MCF 10A (cell line): Measurements from ENCODE around the gene ITGB4. TPM values are rescaled to one million over a fixed set of nuclear protein-coding genes. Genes with fewer than 3 reads are reported as not detected.

Source experiments
- BruUV-seq: library from RNA; stranded (reverse); fragments of 400-500 nt; replicated peaks from 2 replicates; lab custom pipeline; 2021; lab: Mats Ljungman, UMichigan
- CTCF ChIA-PET: fragments of 300-600 bp; sonication (Branson Sonifier 250); formaldehyde crosslinking; extraction: SDS; loops from one replicate; lab custom pipeline; 2021; ENCODE audit warnings: antibody characterized with exemption, inconsistent platforms; lab: Yijun Ruan, JAX
- POLR2A ChIA-PET: fragments of 300-600, 350-650 bp; sonication (Branson Sonifier 250); formaldehyde crosslinking; extraction: SDS; loops from one replicate; lab custom pipeline; 2020; ENCODE audit warnings: antibody characterized with exemption, inconsistent platforms; lab: Yijun Ruan, JAX
- DNase-seq: peaks from one replicate; pipeline ENCODE4 v3.0.0-alpha.2; 2018; ENCODE audit not compliant: unreplicated experiment
- H3K27ac Mint-ChIP-seq: one replicate; pipeline ENCODE4 v1.8.0; 2022; ENCODE audit warnings: mild to moderate bottlenecking, low read depth, mixed read lengths; ENCODE audit not compliant: unreplicated experiment
- H3K27me3 Mint-ChIP-seq: one replicate; pipeline ENCODE4 v1.8.0; 2022; ENCODE audit warnings: mixed read lengths; ENCODE audit not compliant: insufficient read depth, unreplicated experiment
- H3K36me3 Mint-ChIP-seq: one replicate; pipeline ENCODE4 v1.8.0; 2022; ENCODE audit warnings: mild to moderate bottlenecking, moderate library complexity, mixed read lengths; ENCODE audit not compliant: insufficient read depth, unreplicated experiment
- H3K4me1 Mint-ChIP-seq: one replicate; pipeline ENCODE4 v1.8.0; 2022; ENCODE audit warnings: mixed read lengths; ENCODE audit not compliant: insufficient read depth, unreplicated experiment
- H3K4me3 Mint-ChIP-seq: one replicate; pipeline ENCODE4 v1.8.0; 2022; ENCODE audit warnings: mild to moderate bottlenecking, moderate library complexity, mixed read lengths; ENCODE audit not compliant: unreplicated experiment
- H3K9me3 Mint-ChIP-seq: one replicate; pipeline ENCODE4 v1.8.0; 2022; ENCODE audit warnings: mixed read lengths; ENCODE audit not compliant: unreplicated experiment
- intact Hi-C: fragments of 100-400 bp; cut with micrococcal nuclease; formaldehyde crosslinking; loops from 2 replicates; pipeline ENCODE4 v1.14.1; 2022
- total RNA-seq: library from RNA; stranded (reverse); gene quantifications from 2 replicates; pipeline ENCODE4 v1.2.3, GENCODE V29; 2022
- TF ChIP-seq, protein P1 (sequence below): fragments of 200-600 bp; IDR thresholded peaks from one replicate; pipeline ENCODE4 v1.8.0; 2022; ENCODE audit warnings: antibody characterized with exemption, mild to moderate bottlenecking; ENCODE audit not compliant: unreplicated experiment

ITGB4 gene
- total RNA-seq, 1 experiment from 2014 or later: 1,054 TPM

DNA sequence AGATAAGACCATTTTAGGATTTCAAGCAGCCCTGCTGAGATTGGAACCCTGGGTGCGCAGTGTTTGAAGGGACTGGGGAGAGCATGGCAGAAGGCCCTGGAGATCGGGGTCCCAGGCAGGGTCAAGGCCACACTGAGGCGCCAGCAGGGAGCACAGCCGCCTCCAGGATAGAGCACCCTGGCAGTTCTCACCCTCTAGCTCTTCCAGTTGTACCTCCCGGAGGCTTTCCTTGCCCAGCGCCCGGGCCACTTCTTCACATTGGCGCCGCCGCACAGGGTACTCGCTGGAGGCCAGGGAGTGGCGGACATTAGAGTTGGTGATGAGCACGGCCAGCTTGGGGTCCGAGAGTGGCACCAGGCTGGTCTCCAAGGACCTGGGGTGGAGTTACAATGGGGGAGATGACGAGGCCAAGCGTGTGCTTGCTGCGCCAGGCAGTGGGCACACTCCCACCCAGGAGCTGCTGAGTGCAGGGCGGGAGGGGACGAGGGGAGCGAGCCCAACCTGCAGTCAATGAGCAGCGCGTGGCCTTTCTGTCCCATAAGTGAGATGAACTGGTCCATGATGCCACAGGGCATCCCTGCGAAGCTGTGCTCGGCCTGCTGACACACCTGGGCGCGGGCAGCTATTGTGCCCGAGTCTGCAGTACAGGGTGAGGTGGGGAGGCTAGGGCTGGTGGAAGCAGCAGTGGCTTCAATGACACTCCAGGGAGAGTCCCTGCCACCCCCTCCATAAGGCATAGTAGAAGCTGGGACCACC lies 41.4 kb downstream of the ITGB4 start:
- Mint-ChIP-seq H3K36me3 (peaks cover 51% of the 10 kb centered on the region), H3K27me3 (no peaks in the 10 kb centered on the region), H3K27ac (no peak overlapping the region), H3K9me3 (no peaks in the 10 kb centered on the region), H3K4me1 (peaks cover 15% of the 10 kb centered on the region), H3K4me3 (peak overlapping the region; percentile 29)
- BruUV-seq: no TSS peak
- ChIA-PET POLR2A (interaction anchor here (0.7 to 8.0 kb wide), 15 partner anchors 9 to 113 kb away, joined by 3 to 153 read pairs (median 4); partner anchors contain the start of genes RECQL5, SAP30BP and UNK), CTCF (interaction anchor here (0.5 to 3.3 kb wide), 9 partner anchors 10 to 134 kb away, joined by 3 to 16 read pairs (median 5); partner anchors contain the start of gene TRIM65)
- TF ChIP-seq, protein P1, sequence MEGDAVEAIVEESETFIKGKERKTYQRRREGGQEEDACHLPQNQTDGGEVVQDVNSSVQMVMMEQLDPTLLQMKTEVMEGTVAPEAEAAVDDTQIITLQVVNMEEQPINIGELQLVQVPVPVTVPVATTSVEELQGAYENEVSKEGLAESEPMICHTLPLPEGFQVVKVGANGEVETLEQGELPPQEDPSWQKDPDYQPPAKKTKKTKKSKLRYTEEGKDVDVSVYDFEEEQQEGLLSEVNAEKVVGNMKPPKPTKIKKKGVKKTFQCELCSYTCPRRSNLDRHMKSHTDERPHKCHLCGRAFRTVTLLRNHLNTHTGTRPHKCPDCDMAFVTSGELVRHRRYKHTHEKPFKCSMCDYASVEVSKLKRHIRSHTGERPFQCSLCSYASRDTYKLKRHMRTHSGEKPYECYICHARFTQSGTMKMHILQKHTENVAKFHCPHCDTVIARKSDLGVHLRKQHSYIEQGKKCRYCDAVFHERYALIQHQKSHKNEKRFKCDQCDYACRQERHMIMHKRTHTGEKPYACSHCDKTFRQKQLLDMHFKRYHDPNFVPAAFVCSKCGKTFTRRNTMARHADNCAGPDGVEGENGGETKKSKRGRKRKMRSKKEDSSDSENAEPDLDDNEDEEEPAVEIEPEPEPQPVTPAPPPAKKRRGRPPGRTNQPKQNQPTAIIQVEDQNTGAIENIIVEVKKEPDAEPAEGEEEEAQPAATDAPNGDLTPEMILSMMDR: no peak
- intact Hi-C loops: loop anchor here (5.0 kb wide), 1 partner anchor 245 kb away; no protein-coding TSS in a partner anchor
- no peak for DNase-seq

DNA sequence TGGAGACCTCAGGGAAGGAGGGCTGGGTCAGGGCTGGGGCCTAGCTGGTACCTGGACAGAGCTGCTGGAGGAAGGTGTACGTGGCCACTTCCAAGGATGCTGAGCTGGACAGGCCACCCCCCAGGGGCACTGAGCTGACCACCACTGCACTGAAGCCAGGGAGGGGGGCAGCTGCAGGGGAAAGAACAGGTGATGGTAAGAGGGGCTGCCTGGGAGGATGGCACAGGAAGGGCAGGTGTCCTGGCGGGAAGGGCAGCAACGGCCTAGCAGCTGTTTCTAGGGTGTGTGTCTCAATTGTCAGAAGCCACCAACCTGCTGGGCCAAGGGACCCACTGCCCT lies 42.0 kb downstream of the ITGB4 start:
- Mint-ChIP-seq H3K9me3 (no peaks in the 10 kb centered on the region), H3K4me3 (peak overlapping the region; percentile 29), H3K27ac (no peak overlapping the region), H3K27me3 (no peaks in the 10 kb centered on the region), H3K36me3 (peaks cover 45% of the 10 kb centered on the region), H3K4me1 (peaks cover 15% of the 10 kb centered on the region)
- DNase-seq: no peak
- CTCF ChIA-PET: interaction anchor here (0.9 to 3.3 kb wide), 5 partner anchors 10 to 87 kb away, joined by 3 to 16 read pairs (median 9); no protein-coding TSS in a partner anchor
- TF ChIP-seq, protein P1: no peak
- intact Hi-C loops: loop anchor here (5.0 kb wide), 1 partner anchor 244 kb away; no protein-coding TSS in a partner anchor
- no TSS peak for BruUV-seq
- POLR2A ChIA-PET: interaction anchor here (0.6 to 8.0 kb wide), 9 partner anchors 8 to 115 kb away, joined by 3 to 153 read pairs (median 4); partner anchors contain the start of genes RECQL5, SAP30BP, TRIM47 and UNK

DNA sequence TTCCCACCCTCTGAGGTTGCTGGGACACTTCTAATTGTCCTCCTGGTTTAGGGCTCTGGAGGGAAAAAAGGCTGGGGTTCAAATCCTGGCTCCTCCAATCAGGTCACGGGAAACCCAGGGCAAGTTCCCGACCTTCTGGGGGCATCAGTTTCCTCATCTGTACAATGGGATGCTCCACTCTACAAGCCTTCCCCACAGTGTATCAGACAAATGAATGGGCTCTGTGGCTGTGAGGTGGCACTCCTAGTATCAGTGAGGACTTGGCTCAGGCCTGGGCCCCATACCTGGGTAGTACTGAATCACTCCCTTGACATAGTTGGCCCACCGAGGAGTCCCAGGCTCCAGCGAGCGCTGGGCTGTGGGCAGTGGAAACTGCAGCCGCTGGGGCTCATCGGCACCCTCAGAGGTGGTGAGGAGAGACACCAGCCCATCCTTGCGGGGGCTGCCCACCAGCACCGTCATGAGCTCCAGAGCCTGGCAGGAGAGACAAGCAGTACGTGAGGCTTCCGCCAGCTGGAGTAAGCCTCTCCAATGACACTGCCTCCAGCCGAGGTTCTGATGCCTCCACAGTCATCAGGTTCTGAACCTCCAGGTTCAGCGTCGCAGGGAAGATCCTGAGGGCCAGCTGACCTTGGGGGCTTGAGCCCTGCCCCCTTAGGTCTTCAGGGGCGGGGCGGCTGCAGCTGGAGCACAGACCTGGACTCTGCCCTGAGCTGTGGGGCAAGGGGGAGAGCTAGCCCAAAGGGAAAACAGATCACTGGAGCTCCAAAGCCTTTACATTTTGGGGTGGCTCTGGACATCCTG lies 42.6 kb downstream of the ITGB4 start:
- Mint-ChIP-seq H3K9me3 (no peaks in the 10 kb centered on the region), H3K36me3 (peaks cover 40% of the 10 kb centered on the region), H3K4me3 (peak overlapping the region; percentile 69), H3K27me3 (no peaks in the 10 kb centered on the region), H3K27ac (peak overlapping the region; percentile 19), H3K4me1 (peaks cover 15% of the 10 kb centered on the region)
- intact Hi-C loops: loop anchor here (1.0 to 5.0 kb wide), 2 partner anchors 132 to 243 kb away; partner anchors contain the start of gene TRIM65
- ChIA-PET CTCF (interaction anchor here (0.5 to 3.3 kb wide), 17 partner anchors 9 to 342 kb away, joined by 3 to 16 read pairs (median 4); partner anchors contain the start of genes TSEN54 and WBP2), POLR2A (interaction anchor here (0.5 to 8.0 kb wide), 20 partner anchors 8 to 534 kb away, joined by 3 to 153 read pairs (median 4); partner anchors contain the start of genes EXOC7, RECQL5, SAP30BP and TRIM47)
- no peak for DNase-seq
- TF ChIP-seq, protein P1: no peak
- BruUV-seq: no TSS peak
